BJ (cell line): ENCODE measurements around the gene THSD7A. TPM values are rescaled to one million over a fixed set of nuclear protein-coding genes. Genes with fewer than 3 reads are reported as not detected.

Experiments used
- CTCF ChIA-PET: fragments of 350-600 bp; formaldehyde crosslinking; extraction: SDS; loops from one replicate; lab custom pipeline; 2021; ENCODE audit warnings: antibody characterized with exemption, inconsistent platforms; lab: Yijun Ruan, JAX
- POLR2A ChIA-PET: fragments of 300-600 bp; sonication (Branson Sonifier 250); formaldehyde crosslinking; extraction: SDS; loops from one replicate; lab custom pipeline; 2021; ENCODE audit warnings: antibody characterized with exemption; lab: Charles Lee
- DNase-seq: peaks from one replicate; pipeline ENCODE4 v3.0.0-alpha.2; 2011; ENCODE audit warnings: low read depth
- H3K27me3 ChIP-seq: 2 replicates; pipeline ENCODE4 v1.6.0; 2011; ENCODE audit warnings: low read length; ENCODE audit not compliant: control insufficient read depth, insufficient read depth
- H3K36me3 ChIP-seq: 2 replicates; pipeline ENCODE4 v1.5.1; 2011; ENCODE audit warnings: low read length; ENCODE audit not compliant: control insufficient read depth, insufficient read depth
- H3K4me3 ChIP-seq: 2 replicates; pipeline ENCODE4 v1.5.1; 2011; ENCODE audit warnings: low read depth, mild to moderate bottlenecking, control low read depth, low read length
- CTCF ChIP-seq: IDR thresholded peaks from 2 replicates; pipeline ENCODE4 v1.5.1; 2011; ENCODE audit warnings: low read depth, mild to moderate bottlenecking, control low read depth, inconsistent platforms, low read length, moderate library complexity; ENCODE audit not compliant: insufficient read depth
- polyA plus RNA-seq: library from polyadenylated mRNA; depleted of rRNA; stranded (reverse); fragments of >200 nt; gene quantifications from 2 replicates; pipeline ENCODE4 v1.2.3, GENCODE V29; 2011

THSD7A gene
- polyA plus RNA-seq, 1 experiment: 0.02 TPM

GRCh38 chr7:11714205-11714604, 117.8 kb downstream of the THSD7A start:
- Histone ChIP-seq H3K36me3 (no peaks in the 10 kb centered on the region), H3K4me3 (no peak overlapping the region), H3K27me3 (no peaks in the 10 kb centered on the region)
- CTCF ChIA-PET: no interaction called here
- POLR2A ChIA-PET: no interaction called here
- no peak for DNase-seq
- no peak for TF ChIP-seq CTCF

DNA sequence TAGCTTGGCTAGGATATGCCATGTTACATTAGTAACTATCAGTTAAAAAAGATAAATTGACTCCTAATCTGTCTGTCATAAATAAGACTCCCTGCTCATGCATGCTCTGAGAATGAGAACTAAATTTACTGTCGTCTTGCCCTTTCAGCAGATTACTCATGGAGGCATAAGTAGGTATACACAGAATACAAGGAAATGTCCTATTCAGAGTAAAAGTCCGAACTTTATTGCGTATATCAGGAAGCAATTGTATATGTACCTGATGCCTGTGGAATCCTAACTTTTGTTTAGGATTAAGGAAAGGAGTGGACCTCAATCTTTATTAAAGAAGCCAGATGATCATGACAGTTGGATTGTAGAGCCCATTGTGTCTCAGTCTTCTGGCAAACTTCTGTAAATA, 118.6 kb downstream of the THSD7A start:
- ChIA-PET CTCF (no interaction called here), POLR2A (no interaction called here)
- no peak for DNase-seq
- Histone ChIP-seq H3K27me3 (no peaks in the 10 kb centered on the region), H3K36me3 (no peaks in the 10 kb centered on the region), H3K4me3 (no peak overlapping the region)
- no peak for TF ChIP-seq CTCF

DNA sequence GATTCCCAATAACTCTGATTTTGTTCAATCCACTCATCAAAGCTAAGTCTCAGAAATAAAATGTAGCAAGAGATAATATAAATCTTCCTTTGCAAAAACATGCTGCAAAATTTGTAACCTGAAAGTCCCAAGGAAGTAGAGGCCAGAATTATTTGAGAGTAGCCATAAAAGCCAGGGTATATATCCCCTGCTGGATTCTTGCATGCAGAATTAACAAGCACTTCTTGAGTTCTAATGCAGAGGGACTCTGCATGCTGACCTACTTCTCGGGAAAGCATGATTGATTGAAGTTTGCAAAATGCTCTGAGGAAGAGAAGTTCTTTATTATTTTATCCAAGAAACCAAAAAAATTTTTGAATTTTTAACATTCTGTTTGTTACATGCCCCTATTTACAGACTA, 121.6 kb downstream of the THSD7A start:
- CTCF ChIA-PET: no interaction called here
- POLR2A ChIA-PET: no interaction called here
- no peak for DNase-seq

GRCh38 chr7:11709196-11709595, 122.8 kb downstream of the THSD7A start:
- CTCF ChIA-PET: no interaction called here
- no peak for TF ChIP-seq CTCF
- DNase-seq: no peak
- no peak overlapping the region for H3K4me3 ChIP-seq
- POLR2A ChIA-PET: no interaction called here
- no peaks in the 10 kb centered on the region for H3K36me3 ChIP-seq
- no peaks in the 10 kb centered on the region for H3K27me3 ChIP-seq

More for the DNA sequence above, 121.6 kb downstream of the THSD7A start:
- no peak overlapping the region for H3K4me3 ChIP-seq
- H3K36me3 ChIP-seq: no peaks in the 10 kb centered on the region
- no peak for TF ChIP-seq CTCF
- H3K27me3 ChIP-seq: no peaks in the 10 kb centered on the region

DNA sequence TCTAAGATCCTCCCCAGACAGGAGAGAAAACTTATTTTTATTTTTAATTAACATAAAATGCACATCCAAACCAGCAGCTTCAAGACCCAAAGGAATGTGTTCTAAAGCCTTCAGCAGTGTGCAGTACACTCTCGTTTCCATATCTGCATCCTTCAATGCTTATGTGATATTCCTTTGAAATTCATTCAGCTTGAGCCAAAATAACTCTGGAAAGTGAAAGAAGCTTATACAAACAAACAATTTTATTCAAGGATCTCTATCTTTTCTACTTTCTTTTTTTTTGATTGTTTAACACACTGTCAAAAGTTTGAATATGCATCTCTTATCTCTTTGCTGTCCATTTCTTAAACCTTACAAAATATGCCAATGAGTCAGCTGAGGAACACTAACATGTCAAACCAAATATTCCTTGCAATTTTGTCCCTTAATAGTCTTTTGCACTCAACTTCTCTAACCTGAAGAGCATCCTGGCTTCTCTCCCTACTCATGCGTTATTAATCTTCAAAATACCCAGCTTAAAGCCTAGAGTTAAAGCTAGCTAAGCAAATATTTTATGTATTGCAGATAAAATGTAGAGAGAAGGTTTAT, 124.3 kb downstream of the THSD7A start:
- Histone ChIP-seq H3K4me3 (no peak overlapping the region), H3K27me3 (no peaks in the 10 kb centered on the region), H3K36me3 (no peaks in the 10 kb centered on the region)
- ChIA-PET CTCF (no interaction called here), POLR2A (no interaction called here)
- DNase-seq: no peak
- no peak for TF ChIP-seq CTCF
